Measurements from ENCODE around the gene NEURL1B.

DNA sequence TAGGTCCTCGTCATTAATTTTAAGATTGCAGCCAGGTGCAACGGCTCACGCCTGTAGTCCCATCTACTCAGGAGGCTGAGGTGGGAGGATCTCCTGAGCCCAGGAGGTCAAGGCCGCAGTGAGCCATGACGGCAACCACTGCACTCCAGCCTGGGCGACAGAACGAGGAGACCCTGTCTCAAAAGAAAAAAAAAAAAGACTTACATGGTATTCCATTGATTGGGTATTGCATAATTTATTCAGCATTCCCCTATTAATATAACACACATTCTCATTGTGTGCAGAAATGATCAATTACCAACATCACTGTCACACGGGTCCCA, 67.1 kb downstream of the NEURL1B start:
- TF ChIP-seq RCOR1 (conservative IDR thresholded peaks at IDR 0.05; ENCODE audit: low read depth, low read length) (no peak), RAD21 (IDR thresholded peaks at IDR 0.05; ENCODE audit: insufficient read depth, low read depth, low read length) (no peak), FOXM1 (IDR thresholded peaks at IDR 0.05; ENCODE audit: low read depth, low read length) (no peak), CTCF (IDR thresholded peaks at IDR 0.05 in 2 of 3, conservative IDR thresholded peaks at IDR 0.05 in 1 of 3; ENCODE audit: control insufficient read depth in 2 of 3, extremely low read depth in 1 of 3, insufficient read depth in 1 of 3, low read depth in 3 of 3, low read length in 3 of 3) (no peak), POLR2AphosphoS5 (IDR thresholded peaks at IDR 0.05; ENCODE audit: low read length) (no peak)
